GM19455 (cell line): Measurements from ENCODE around the gene MNT.
"Not testable (repeated sequence)": the region's sequence is repeated elsewhere in the genome, so short reads cannot be mapped to it uniquely, and the experiment has no call there.

Experiments used
- ATAC-seq: cut with Tn5 transposase; IDR thresholded peaks from one replicate; pipeline ENCODE4 v1.9.1; 2021; ENCODE audit not compliant: unreplicated experiment

The MNT gene, protein sequence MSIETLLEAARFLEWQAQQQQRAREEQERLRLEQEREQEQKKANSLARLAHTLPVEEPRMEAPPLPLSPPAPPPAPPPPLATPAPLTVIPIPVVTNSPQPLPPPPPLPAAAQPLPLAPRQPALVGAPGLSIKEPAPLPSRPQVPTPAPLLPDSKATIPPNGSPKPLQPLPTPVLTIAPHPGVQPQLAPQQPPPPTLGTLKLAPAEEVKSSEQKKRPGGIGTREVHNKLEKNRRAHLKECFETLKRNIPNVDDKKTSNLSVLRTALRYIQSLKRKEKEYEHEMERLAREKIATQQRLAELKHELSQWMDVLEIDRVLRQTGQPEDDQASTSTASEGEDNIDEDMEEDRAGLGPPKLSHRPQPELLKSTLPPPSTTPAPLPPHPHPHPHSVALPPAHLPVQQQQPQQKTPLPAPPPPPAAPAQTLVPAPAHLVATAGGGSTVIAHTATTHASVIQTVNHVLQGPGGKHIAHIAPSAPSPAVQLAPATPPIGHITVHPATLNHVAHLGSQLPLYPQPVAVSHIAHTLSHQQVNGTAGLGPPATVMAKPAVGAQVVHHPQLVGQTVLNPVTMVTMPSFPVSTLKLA

GRCh38 chr17:2400877-2401425, at the start of gene MNT:
Gene MNT (minus strand): TSS chr17:2401060. CDS start chr17:2400712, 348 bp downstream.
- ATAC-seq, result peak; percentile 28

DNA sequence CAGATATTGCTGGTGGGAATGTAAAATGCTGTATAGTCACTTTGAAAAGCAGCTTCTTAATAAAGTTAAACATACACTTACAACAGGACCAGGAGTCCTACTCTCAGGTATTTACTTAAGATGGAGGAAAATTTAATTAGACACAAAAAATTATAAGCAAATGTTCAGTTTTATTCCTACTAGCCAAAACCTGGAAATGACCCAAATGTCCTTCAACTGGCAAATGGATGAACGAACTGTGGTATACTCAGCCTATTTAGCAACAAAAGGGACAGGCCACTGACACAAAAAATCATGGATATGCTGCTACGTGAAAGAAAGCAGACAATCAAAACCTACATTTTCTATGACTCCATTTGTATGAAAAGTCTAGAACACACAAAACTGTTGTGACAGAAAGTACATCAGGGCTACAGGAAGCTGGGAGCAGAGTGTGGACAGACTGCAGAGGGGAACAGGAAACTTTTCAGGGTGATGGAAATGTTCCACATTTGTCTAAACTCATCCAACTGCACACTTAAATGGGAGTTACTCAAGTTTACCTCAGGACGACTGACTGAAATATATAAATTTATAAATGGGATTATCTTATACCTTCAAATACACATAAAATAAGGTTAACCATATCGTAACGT, 49.3 kb upstream of the MNT start:
- no peak for ATAC-seq

GRCh38 chr17:2449486-2449885, 48.6 kb upstream of the MNT start:
- ATAC-seq, result no peak

- not testable (repeated sequence) for ATAC-seq
These were observed 46.6 kb upstream of the MNT start for GRCh38 chr17:2447479-2447878.

DNA sequence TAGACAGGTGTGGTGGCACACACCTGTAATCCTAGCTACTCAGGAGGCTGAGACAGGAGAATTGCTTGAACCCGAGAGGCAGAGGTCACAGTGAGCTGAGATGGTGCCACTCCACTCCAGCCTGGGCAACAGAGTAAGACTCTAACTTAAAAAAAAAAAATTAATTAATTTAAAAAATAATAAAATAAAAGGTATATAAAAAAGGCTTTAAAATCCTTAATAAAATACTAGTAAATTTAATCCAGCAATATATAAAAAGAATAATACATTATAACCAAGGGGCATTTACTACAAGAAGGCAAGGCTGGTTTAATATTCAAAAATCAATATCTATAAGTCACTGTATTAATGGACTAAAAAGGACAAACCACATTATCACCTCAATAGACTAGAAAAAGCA, 44.8 kb upstream of the MNT start:
- no peak for ATAC-seq

DNA sequence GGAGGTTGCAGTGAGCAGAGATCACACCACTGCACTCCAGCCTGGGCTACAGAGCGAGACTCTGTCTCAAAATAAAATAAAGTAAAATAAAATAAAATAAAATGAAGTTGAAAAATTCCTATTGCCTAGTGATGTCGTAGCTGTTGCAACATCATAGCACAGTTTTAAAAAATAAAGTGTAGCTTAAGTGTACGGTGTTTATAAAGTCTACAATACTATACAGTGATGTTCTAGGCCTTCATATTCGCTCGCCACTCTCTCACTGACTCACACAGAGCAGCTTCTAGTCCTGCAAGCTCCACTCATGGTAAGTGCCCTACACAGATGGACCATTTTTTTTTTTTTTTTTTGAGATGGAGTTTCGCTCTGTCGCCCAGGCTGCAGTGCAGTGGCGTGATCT, 43.5 kb upstream of the MNT start:
- ATAC-seq, result no peak

- no peak for ATAC-seq
These were observed 41.3 kb upstream of the MNT start for GRCh38 chr17:2442166-2442565.

GRCh38 chr17:2440930-2441329, 40.1 kb upstream of the MNT start:
- no peak for ATAC-seq

- not testable (repeated sequence) for ATAC-seq
These were observed 39.1 kb upstream of the MNT start for GRCh38 chr17:2439997-2440396.

- ATAC-seq, result no peak
These were observed 38.0 kb upstream of the MNT start for GRCh38 chr17:2438823-2439222.

- ATAC-seq, result no peak
These were observed 35.6 kb upstream of the MNT start for GRCh38 chr17:2436316-2436905.

DNA sequence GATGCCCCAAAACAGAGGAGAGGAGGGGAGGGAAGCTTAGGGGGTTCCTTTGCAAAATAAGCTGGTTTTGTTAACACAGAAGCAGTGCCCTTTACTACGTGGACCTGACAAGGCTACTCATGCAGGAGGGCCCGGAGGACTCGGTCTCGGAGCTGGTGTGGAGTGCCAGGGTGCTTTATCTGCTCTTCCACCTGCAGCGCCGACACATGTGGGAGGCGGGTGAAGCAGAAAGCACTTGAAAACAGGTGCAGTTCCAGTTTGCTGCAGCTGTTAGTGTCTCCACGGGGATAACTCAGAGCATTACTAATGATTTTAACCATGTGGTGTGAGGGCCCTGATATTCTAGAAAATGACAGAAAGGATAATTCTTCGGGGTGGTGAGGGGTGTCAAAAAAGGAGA, 35.0 kb upstream of the MNT start:
- ATAC-seq, result no peak

DNA sequence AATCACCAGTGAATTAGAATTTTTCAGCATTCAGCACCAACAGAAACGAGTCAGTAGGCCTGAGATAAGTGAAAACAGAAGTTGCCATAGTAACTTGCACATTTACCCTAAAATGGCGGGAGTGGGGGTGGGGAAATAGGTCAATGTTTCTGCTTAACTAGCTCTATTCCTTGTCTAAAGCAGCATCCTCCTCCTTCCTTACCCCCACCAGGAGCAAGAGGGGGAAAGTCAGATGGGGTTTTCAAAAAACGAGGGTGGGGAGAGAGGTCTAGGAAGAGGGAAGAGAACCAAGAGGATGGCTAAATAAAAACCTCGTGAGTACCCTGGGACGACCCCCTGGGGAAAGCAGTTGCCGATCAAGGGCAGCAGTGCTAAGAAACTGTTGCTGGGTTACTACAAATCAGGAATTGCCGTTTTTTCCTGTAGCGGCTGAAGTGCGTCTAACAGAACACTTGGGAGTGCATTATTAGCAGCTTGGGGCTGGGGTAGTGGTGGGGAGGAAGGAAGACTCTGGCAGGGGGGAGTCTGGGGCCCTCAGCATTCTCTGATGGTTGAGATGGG, 34.4 kb upstream of the MNT start:
- no peak for ATAC-seq

DNA sequence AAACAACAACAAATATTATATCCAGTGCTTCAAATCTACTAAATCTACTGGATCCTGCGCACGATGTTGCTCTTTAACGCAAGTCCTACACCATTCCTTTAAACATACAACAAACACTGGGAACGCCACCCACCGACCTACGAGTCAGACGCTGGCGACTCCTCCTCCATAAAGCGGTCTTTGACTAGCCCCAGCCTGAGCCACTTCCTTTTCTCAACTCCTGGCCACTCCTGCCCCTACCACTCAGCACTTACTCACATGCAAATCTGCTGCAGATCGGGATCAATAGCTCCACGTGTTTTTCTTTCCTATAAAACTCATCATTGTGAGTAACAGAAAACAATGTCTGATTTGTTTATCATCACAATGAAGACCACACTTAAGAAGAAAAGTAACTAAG, 32.8 kb upstream of the MNT start:
- ATAC-seq, result no peak

- no peak for ATAC-seq
These were observed 27.1 kb upstream of the MNT start for GRCh38 chr17:2427910-2428309.

GRCh38 chr17:2427215-2427614, 26.4 kb upstream of the MNT start:
- no peak for ATAC-seq

- no peak for ATAC-seq
These were observed 22.4 kb upstream of the MNT start for GRCh38 chr17:2423271-2423670.

DNA sequence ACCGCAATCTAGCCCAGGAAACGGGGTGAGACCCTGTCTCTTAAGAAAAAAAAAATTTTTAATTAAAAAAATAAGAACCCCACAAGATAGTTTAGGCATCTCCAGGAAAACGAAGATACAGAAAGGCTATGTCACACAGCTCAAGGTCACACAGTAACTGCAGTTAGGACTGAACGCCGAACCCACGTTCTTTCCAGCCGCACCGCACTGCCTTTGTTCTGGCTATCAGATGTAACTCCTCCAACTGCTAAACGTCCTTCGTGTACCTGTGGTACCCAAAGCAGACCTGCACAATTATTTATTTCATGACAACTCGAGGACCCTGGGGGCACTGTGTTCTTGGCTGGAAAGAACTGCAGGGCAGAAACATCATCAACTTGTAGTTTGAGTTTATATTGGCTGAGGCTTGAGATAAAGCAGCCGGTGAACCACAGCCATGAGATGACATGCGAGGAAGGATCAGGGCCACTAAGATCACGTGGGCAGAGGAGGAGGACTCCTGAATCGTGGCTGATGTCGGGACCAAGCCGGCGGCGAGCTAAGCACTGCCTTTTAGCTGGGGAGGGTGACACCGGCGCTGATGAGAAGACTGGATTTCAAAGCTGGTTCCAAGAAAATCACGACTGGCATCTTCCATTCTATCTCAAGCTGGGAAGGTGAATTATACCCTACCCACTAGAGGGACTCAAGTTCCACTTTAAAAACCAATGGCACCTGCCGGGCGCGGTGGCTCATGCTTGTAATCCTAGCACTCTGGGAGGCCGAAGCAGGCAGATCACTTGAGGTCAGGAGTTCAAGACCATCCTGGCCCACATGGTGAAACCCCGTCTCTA, 20.7 kb upstream of the MNT start:
- ATAC-seq, result no peak

- no peak for ATAC-seq
These were observed 19.3 kb upstream of the MNT start for GRCh38 chr17:2420176-2420575.

GRCh38 chr17:2419486-2419885, 18.6 kb upstream of the MNT start:
- no peak for ATAC-seq
